Measurements from ENCODE around the gene ADGRV1.

ADGRV1 gene

DNA sequence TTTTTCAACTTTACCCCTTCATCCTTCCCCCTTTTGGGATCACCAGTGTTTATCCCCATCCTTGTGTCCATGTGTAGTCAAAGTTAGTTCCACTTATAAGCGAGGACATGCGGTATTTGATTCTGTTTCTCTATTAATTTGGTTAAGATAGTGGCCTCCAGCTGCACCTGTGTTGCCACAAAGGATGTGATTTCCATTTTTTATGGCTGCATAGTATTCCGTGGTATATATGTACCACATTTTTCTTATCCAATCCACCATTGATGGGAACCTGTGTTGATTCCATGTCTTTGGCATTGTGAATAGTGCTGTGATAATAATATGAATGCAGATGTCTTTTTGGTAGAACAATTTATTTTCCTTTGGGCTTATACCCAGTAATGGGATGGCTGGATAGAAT is 572.2 kb downstream of the ADGRV1 start:
- Histone ChIP-seq H3K27me3 (ENCODE audit: insufficient read depth, low read length) (no peaks in the 10 kb centered on the region), H3K9ac (ENCODE audit: low read depth, low read length) (no peak overlapping the region), H3K4me3 (ENCODE audit: low read length) (no peak overlapping the region), H3K4me1 (ENCODE audit: insufficient read depth, low read length) (peaks cover 4% of the 10 kb centered on the region), H3K27ac (ENCODE audit: low read depth, low read length) (no peak overlapping the region), H3K36me3 (ENCODE audit: insufficient read depth, low read length) (no peaks in the 10 kb centered on the region), H3K9me3 (ENCODE audit: insufficient read depth, low read depth, low read length) (no peaks in the 10 kb centered on the region)
- 100% methylated on average over 2 of the region's 3 CpGs for WGBS

- no peak overlapping the region for H3K27ac ChIP-seq (ENCODE audit: low read depth, low read length)
- 98% methylated on average over 2 of the region's 2 CpGs for WGBS
- H3K27me3 ChIP-seq (ENCODE audit: insufficient read depth, low read length) = no peaks in the 10 kb centered on the region
These were observed 574.0 kb downstream of the ADGRV1 start for GRCh38 chr5:91132550-91132949.

GRCh38 chr5:91133183-91133582 is 574.6 kb downstream of the ADGRV1 start:
- peaks cover 8% of the 10 kb centered on the region for H3K4me1 ChIP-seq (ENCODE audit: insufficient read depth, low read length)
- H3K27me3 ChIP-seq (ENCODE audit: insufficient read depth, low read length) = no peaks in the 10 kb centered on the region
- no peak overlapping the region for H3K9ac ChIP-seq (ENCODE audit: low read depth, low read length)
- H3K27ac ChIP-seq (ENCODE audit: low read depth, low read length) = no peak overlapping the region
- H3K9me3 ChIP-seq (ENCODE audit: insufficient read depth, low read depth, low read length) = no peaks in the 10 kb centered on the region
- no peak overlapping the region for H3K4me3 ChIP-seq (ENCODE audit: low read length)
- no peaks in the 10 kb centered on the region for H3K36me3 ChIP-seq (ENCODE audit: insufficient read depth, low read length)

More at GRCh38 chr5:91132550-91132949, 574.0 kb downstream of the ADGRV1 start:
- H3K36me3 ChIP-seq (ENCODE audit: insufficient read depth, low read length) = no peaks in the 10 kb centered on the region
- H3K4me3 ChIP-seq (ENCODE audit: low read length) = no peak overlapping the region
- no peak overlapping the region for H3K9ac ChIP-seq (ENCODE audit: low read depth, low read length)
- peaks cover 8% of the 10 kb centered on the region for H3K4me1 ChIP-seq (ENCODE audit: insufficient read depth, low read length)
- H3K9me3 ChIP-seq (ENCODE audit: insufficient read depth, low read depth, low read length) = no peaks in the 10 kb centered on the region

- Histone ChIP-seq H3K9me3 (ENCODE audit: insufficient read depth, low read depth, low read length) (no peaks in the 10 kb centered on the region), H3K9ac (ENCODE audit: low read depth, low read length) (no peak overlapping the region), H3K4me1 (ENCODE audit: insufficient read depth, low read length) (peaks cover 8% of the 10 kb centered on the region), H3K27ac (ENCODE audit: low read depth, low read length) (no peak overlapping the region), H3K36me3 (ENCODE audit: insufficient read depth, low read length) (no peaks in the 10 kb centered on the region), H3K4me3 (ENCODE audit: low read length) (no peak overlapping the region), H3K27me3 (ENCODE audit: insufficient read depth, low read length) (no peaks in the 10 kb centered on the region)
- WGBS = 81% methylated on average over 5 of the region's 5 CpGs
These were observed 577.1 kb downstream of the ADGRV1 start for GRCh38 chr5:91135475-91136248.

GRCh38 chr5:91136271-91136670 is 577.7 kb downstream of the ADGRV1 start:
- no peak overlapping the region for H3K9ac ChIP-seq (ENCODE audit: low read depth, low read length)
- H3K27ac ChIP-seq (ENCODE audit: low read depth, low read length) = no peak overlapping the region
- peaks cover 9% of the 10 kb centered on the region for H3K4me1 ChIP-seq (ENCODE audit: insufficient read depth, low read length)
- 82% methylated on average over 1 of the region's 1 CpG for WGBS
- no peaks in the 10 kb centered on the region for H3K9me3 ChIP-seq (ENCODE audit: insufficient read depth, low read depth, low read length)
- no peak overlapping the region for H3K4me3 ChIP-seq (ENCODE audit: low read length)
- no peaks in the 10 kb centered on the region for H3K36me3 ChIP-seq (ENCODE audit: insufficient read depth, low read length)
- H3K27me3 ChIP-seq (ENCODE audit: insufficient read depth, low read length) = no peaks in the 10 kb centered on the region

- no peak overlapping the region for H3K9ac ChIP-seq (ENCODE audit: low read depth, low read length)
- WGBS = 98% methylated on average over 3 of the region's 3 CpGs
- no peaks in the 10 kb centered on the region for H3K27me3 ChIP-seq (ENCODE audit: insufficient read depth, low read length)
- no peak overlapping the region for H3K4me3 ChIP-seq (ENCODE audit: low read length)
- H3K9me3 ChIP-seq (ENCODE audit: insufficient read depth, low read depth, low read length) = no peaks in the 10 kb centered on the region
- no peaks in the 10 kb centered on the region for H3K36me3 ChIP-seq (ENCODE audit: insufficient read depth, low read length)
- H3K27ac ChIP-seq (ENCODE audit: low read depth, low read length) = no peak overlapping the region
- peaks cover 15% of the 10 kb centered on the region for H3K4me1 ChIP-seq (ENCODE audit: insufficient read depth, low read length)
These were observed 579.0 kb downstream of the ADGRV1 start for GRCh38 chr5:91137647-91138046.

- H3K27ac ChIP-seq (ENCODE audit: low read depth, low read length) = no peak overlapping the region
- no peak overlapping the region for H3K9ac ChIP-seq (ENCODE audit: low read depth, low read length)
These were observed 581.1 kb downstream of the ADGRV1 start for GRCh38 chr5:91139572-91140200.

DNA sequence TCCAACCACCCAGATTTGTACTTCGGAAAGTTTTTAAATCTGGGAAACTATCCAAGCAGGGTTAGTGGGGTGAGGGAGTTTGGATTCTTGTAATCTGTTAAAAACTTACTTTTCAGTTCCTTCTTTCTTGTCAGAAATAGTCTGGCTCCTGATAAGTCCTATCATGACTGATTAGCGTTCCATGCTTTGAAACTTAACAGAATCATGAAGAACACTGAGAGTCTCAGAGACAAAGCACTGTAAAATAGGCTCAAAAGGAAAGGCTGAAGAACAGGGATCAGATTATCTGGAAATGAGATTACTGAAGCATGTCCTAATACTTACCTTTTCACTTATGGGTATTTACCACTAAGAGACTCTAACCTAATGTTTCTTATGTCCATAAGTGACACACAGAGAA is 582.1 kb downstream of the ADGRV1 start:
- Histone ChIP-seq H3K4me1 (ENCODE audit: insufficient read depth, low read length) (peaks cover 12% of the 10 kb centered on the region), H3K9ac (ENCODE audit: low read depth, low read length) (no peak overlapping the region), H3K27ac (ENCODE audit: low read depth, low read length) (no peak overlapping the region), H3K27me3 (ENCODE audit: insufficient read depth, low read length) (no peaks in the 10 kb centered on the region), H3K36me3 (ENCODE audit: insufficient read depth, low read length) (no peaks in the 10 kb centered on the region), H3K4me3 (ENCODE audit: low read length) (no peak overlapping the region), H3K9me3 (ENCODE audit: insufficient read depth, low read depth, low read length) (no peaks in the 10 kb centered on the region)
- 95% methylated on average over 1 of the region's 2 CpGs for WGBS

More at GRCh38 chr5:91139572-91140200, 581.1 kb downstream of the ADGRV1 start:
- Histone ChIP-seq H3K4me3 (ENCODE audit: low read length) (no peak overlapping the region), H3K9me3 (ENCODE audit: insufficient read depth, low read depth, low read length) (no peaks in the 10 kb centered on the region), H3K36me3 (ENCODE audit: insufficient read depth, low read length) (no peaks in the 10 kb centered on the region), H3K27me3 (ENCODE audit: insufficient read depth, low read length) (no peaks in the 10 kb centered on the region), H3K4me1 (ENCODE audit: insufficient read depth, low read length) (peaks cover 15% of the 10 kb centered on the region)

DNA sequence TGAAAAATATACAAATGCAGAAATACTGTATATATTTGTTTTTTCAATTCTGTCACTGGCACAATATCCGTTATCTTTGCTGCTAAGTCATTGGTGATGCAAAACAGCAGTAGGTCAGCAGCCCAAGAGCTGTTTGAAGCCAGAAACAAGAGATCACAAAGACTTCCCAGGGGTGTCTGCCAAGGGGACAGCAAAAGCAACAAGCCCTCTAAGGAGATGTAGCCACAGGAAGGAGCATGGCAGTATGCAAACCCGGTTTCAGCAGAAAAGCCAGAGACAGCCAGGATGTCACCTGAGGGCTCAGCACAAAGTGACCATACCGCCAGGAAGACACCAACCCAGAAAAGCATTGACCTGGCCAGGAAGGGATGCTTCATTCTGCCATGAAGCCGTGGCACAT is 583.0 kb downstream of the ADGRV1 start:
- H3K4me1 ChIP-seq (ENCODE audit: insufficient read depth, low read length) = peaks cover 9% of the 10 kb centered on the region
- WGBS = 59% methylated on average over 4 of the region's 4 CpGs
- no peak overlapping the region for H3K27ac ChIP-seq (ENCODE audit: low read depth, low read length)
- no peaks in the 10 kb centered on the region for H3K27me3 ChIP-seq (ENCODE audit: insufficient read depth, low read length)
- no peaks in the 10 kb centered on the region for H3K36me3 ChIP-seq (ENCODE audit: insufficient read depth, low read length)
- H3K9me3 ChIP-seq (ENCODE audit: insufficient read depth, low read depth, low read length) = no peaks in the 10 kb centered on the region
- H3K9ac ChIP-seq (ENCODE audit: low read depth, low read length) = no peak overlapping the region
- H3K4me3 ChIP-seq (ENCODE audit: low read length) = no peak overlapping the region

DNA sequence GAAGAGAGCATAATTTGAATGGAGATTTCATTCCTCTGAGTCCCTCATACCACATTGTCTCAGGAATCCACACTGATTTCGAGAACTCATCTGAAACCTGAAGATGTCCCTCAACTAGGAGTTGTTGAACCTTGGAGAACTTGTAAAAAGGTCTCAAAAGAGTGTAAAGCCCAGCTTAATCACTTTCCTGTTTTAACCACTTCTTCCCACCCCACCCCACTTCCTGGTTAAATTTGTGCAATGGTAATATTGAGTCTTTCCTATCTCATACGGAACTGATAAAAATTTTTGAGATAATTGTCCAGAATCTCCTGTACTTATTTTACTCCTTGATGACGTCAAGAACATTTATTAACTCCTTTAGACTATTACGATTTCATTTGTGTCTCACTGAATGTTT is 583.8 kb downstream of the ADGRV1 start:
- 91% methylated on average over 4 of the region's 4 CpGs for WGBS
- Histone ChIP-seq H3K27ac (ENCODE audit: low read depth, low read length) (no peak overlapping the region), H3K27me3 (ENCODE audit: insufficient read depth, low read length) (no peaks in the 10 kb centered on the region), H3K4me1 (ENCODE audit: insufficient read depth, low read length) (peaks cover 9% of the 10 kb centered on the region), H3K9ac (ENCODE audit: low read depth, low read length) (no peak overlapping the region), H3K36me3 (ENCODE audit: insufficient read depth, low read length) (no peaks in the 10 kb centered on the region), H3K4me3 (ENCODE audit: low read length) (no peak overlapping the region), H3K9me3 (ENCODE audit: insufficient read depth, low read depth, low read length) (no peaks in the 10 kb centered on the region)

DNA sequence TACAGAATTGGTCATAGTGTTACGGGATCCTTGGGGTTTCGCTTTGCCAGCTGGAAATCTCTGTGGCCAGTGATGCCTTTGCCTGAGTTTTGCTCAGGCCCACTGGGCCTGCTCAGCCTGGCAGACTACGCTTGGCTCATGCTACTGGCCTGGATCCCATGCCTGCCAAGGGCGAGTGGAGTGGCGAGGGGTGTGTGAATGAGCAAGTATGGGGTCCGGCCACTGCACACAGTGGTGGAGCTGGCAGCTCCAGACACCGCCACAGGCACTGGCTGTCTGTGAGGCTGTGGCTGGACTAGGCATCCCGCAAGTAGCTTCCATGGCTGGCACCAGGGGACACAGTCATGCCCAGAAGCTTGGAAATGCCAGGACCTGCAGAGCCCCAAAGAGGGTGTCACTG is 584.2 kb downstream of the ADGRV1 start:
- Histone ChIP-seq H3K36me3 (ENCODE audit: insufficient read depth, low read length) (no peaks in the 10 kb centered on the region), H3K4me1 (ENCODE audit: insufficient read depth, low read length) (peaks cover 9% of the 10 kb centered on the region), H3K27ac (ENCODE audit: low read depth, low read length) (no peak overlapping the region), H3K9ac (ENCODE audit: low read depth, low read length) (no peak overlapping the region), H3K4me3 (ENCODE audit: low read length) (no peak overlapping the region), H3K9me3 (ENCODE audit: insufficient read depth, low read depth, low read length) (no peaks in the 10 kb centered on the region), H3K27me3 (ENCODE audit: insufficient read depth, low read length) (no peaks in the 10 kb centered on the region)
- WGBS = 94% methylated on average over 8 of the region's 8 CpGs
